H1 (cell line): ENCODE results near the gene LIFR. TPM values are rescaled to one million over a fixed set of nuclear protein-coding genes. Genes with fewer than 3 reads are reported as not detected.

Experiments
- ASH2L ChIP-seq: fragments of 200-600, 300-600 bp; sonication (generic); IDR thresholded peaks from one replicate; pipeline ENCODE4 v1.7.1; 2017; ENCODE audit warnings: low read length
- ATF2 ChIP-seq: IDR thresholded peaks from 2 replicates; pipeline ENCODE4 v1.6.1; 2012; ENCODE audit warnings: low read length, inconsistent platforms
- CHD1 ChIP-seq: IDR thresholded peaks from 2 replicates; pipeline ENCODE4 v1.6.1; 2012; ENCODE audit warnings: low read depth, low read length, improper control_type of control experiment
- CTBP2 ChIP-seq: IDR thresholded peaks from 2 replicates; pipeline ENCODE4 v1.7.0; 2011; ENCODE audit warnings: borderline replicate concordance, mild to moderate bottlenecking, moderate library complexity, mixed read lengths, low read length; ENCODE audit not compliant: insufficient read depth, insufficient read length
- EGR1 ChIP-seq: IDR thresholded peaks from 2 replicates; pipeline ENCODE4 v1.6.1; 2011; ENCODE audit warnings: low read depth, low read length, borderline replicate concordance
- FOSL1 ChIP-seq: IDR thresholded peaks from 2 replicates; pipeline ENCODE4 v1.6.1; 2011; ENCODE audit warnings: mild to moderate bottlenecking, low read depth, low read length, moderate library complexity; ENCODE audit not compliant: insufficient read depth
- GTF2F1 ChIP-seq: IDR thresholded peaks from 2 replicates; pipeline ENCODE4 v1.6.1; 2012; ENCODE audit warnings: low read depth, low read length, improper control_type of control experiment, borderline replicate concordance
- HDAC6 ChIP-seq: IDR thresholded peaks from one replicate; pipeline ENCODE4 v1.7.1; 2012; ENCODE audit warnings: low read depth, mild to moderate bottlenecking, inconsistent platforms, low read length, moderate library complexity
- KDM1A ChIP-seq: fragments of 200-600, 300-600 bp; sonication (generic); IDR thresholded peaks from 2 replicates; pipeline ENCODE4 v1.7.1; 2016; ENCODE audit warnings: mild to moderate bottlenecking, low read length, borderline replicate concordance
- KDM5A ChIP-seq: fragments of 200-600 bp; IDR thresholded peaks from 2 replicates; pipeline ENCODE4 v1.7.1; 2012; ENCODE audit warnings: mild to moderate bottlenecking, low read length, inconsistent platforms, mixed read lengths
- POLR2AphosphoS5 ChIP-seq: IDR thresholded peaks from 2 replicates; pipeline ENCODE4 v1.6.1; 2011; ENCODE audit warnings: low read depth, low read length
- POU5F1 ChIP-seq: IDR thresholded peaks from 2 replicates; pipeline ENCODE4 v1.6.1; 2011; ENCODE audit warnings: low read depth, mild to moderate bottlenecking, low read length, moderate library complexity
- RAD21 ChIP-seq, 2 experiments: IDR thresholded peaks in 1 of 2; conservative IDR thresholded peaks in 1 of 2; 2 replicates each; pipeline ENCODE4 v1.6.1; 2011; ENCODE audit warnings: low read depth in 2 of 2, low read length in 2 of 2, improper control_type of control experiment in 1 of 2, inconsistent platforms in 1 of 2, mild to moderate bottlenecking in 1 of 2, moderate library complexity in 1 of 2
- RNF2 ChIP-seq: fragments of 200-900, 300-1000 bp; sonication (generic); IDR thresholded peaks from 2 replicates; pipeline ENCODE4 v1.7.1; 2016; ENCODE audit warnings: borderline replicate concordance, low read depth, mild to moderate bottlenecking, antibody characterized with exemption, low read length; ENCODE audit not compliant: poor library complexity, severe bottlenecking; ENCODE audit errors: missing control alignments
- RXRA ChIP-seq: IDR thresholded peaks from 2 replicates; pipeline ENCODE4 v1.6.1; 2011; ENCODE audit warnings: low read depth, mild to moderate bottlenecking, low read length, moderate library complexity; ENCODE audit not compliant: insufficient read depth
- SIRT6 ChIP-seq: IDR thresholded peaks from one replicate; pipeline ENCODE4 v1.7.1; 2012; ENCODE audit warnings: low read length, inconsistent platforms
- SIX5 ChIP-seq: IDR thresholded peaks from 2 replicates; pipeline ENCODE4 v1.6.1; 2011; ENCODE audit warnings: mild to moderate bottlenecking, low read depth, low read length
- SP2 ChIP-seq: IDR thresholded peaks from 2 replicates; pipeline ENCODE4 v1.6.1; 2012; ENCODE audit warnings: mild to moderate bottlenecking, low read length, inconsistent platforms
- TAF1 ChIP-seq: IDR thresholded peaks from 2 replicates; pipeline ENCODE4 v1.6.1; 2011; ENCODE audit warnings: mild to moderate bottlenecking, low read depth, low read length
- TCF12 ChIP-seq: IDR thresholded peaks from 2 replicates; pipeline ENCODE4 v1.6.1; 2011; ENCODE audit warnings: low read depth, mild to moderate bottlenecking, low read length
- TEAD4 ChIP-seq: IDR thresholded peaks from 2 replicates; pipeline ENCODE4 v1.6.1; 2012; ENCODE audit warnings: low read depth, low read length, inconsistent platforms, mixed read lengths
- USF2 ChIP-seq: IDR thresholded peaks from 2 replicates; pipeline ENCODE4 v1.6.1; 2011; ENCODE audit warnings: low read length, improper control_type of control experiment
- polyA plus RNA-seq, 7 experiments: library from polyadenylated mRNA; depleted of rRNA in 3 of 7; stranded (reverse) in 5 of 7; unstranded in 2 of 7; fragments of >200 nt in 5 of 7; fragments of 200-250 nt in 2 of 7; gene quantifications; 1 replicate in 5 of 7; 2 replicates in 1 of 7; 4 replicates in 1 of 7; pipeline versions ENCODE4 v1.2.1 to v1.2.3, GENCODE V29; 2011 to 2013; ENCODE audit warnings: missing spikeins in 2 of 7, mixed read lengths in 2 of 7
- total RNA-seq: library from RNA; stranded (reverse); fragmentation: NEBNext Ultra II Directional; extraction: Animal tissue kit (Norgen Biotek cat#: 25700); gene quantifications from 2 replicates; pipeline ENCODE4 v1.2.1, GENCODE V29; 2021

LIFR gene
- total and polyA plus RNA-seq, 2 of the 8 experiments (the other 6 are each of a cell fraction or from before 2014, with no cell fraction given): 2.0 to 18.9 TPM

DNA sequence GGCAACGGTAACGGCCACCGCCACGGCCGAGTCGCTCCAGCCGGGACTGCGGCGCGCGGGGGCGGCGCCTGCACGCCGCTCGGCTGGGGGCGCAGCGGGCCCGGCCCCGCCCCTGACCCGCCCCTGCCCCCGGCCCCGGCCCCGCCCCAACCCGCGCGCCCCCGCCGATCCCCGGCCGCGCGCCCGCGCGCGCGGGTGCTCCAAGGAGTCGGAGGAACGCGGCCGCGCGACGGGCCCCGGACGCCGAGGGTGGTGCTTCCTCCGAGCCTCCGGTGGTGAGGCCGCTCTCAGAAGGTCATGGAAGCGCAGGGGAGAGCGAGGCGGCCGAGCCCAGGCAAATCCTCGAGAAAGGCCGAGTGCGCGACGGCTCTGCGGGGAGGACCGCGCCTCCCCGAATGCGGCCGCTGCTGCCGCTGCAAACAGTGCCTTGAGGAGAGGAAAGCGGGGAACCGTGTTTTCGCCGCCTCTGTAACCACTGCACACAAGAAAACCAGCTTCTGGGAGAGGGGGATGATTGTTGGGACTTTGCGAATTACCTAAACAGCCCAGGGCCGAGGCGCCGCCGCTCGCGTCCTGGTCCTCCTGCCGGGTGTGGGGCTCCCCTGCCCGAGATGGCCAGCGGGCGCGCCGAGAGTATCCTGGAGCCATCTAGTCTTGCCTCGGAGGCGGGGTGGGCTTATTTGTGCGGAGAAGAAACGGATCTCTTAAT lies at the start of gene LIFR (continued):
- TF ChIP-seq POU5F1 (no peak), USF2 (no peak), RAD21 (IDR thresholded peaks at IDR 0.05 in 1 of 2, conservative IDR thresholded peaks at IDR 0.05 in 1 of 2; ENCODE audit: low read depth in 2 of 2, low read length in 2 of 2) (no peak), EGR1 (no peak; the same call in 1 of the 2 replicates), TCF12 (no peak), SP2 (no peak), SIRT6 (no peak), ATF2 (no peak), GTF2F1 (no peak), ASH2L (peak; percentile 97), CTBP2 (no peak), TEAD4 (no peak), FOSL1 (no peak), KDM5A (no peak), CHD1 (no peak), RXRA (no peak), POLR2AphosphoS5 (peak; percentile 48; the same call in 1 of the 2 replicates), RNF2 (no peak), TAF1 (peak; percentile 78), SIX5 (no peak), KDM1A (no peak), HDAC6 (no peak)
